Omental fat pad (tissue), 4 donors: ENCODE results near the gene PRDM16. TPM values are rescaled to one million over a fixed set of nuclear protein-coding genes. Genes with fewer than 3 reads are reported as not detected.

ENCODE experiments used
- ATAC-seq: fragments of 150-250 bp; one replicate; pipeline ENCODE4 v1.9.1; 2016; ENCODE audit warnings: mild to moderate bottlenecking, moderate library complexity; ENCODE audit not compliant: low FRiP score
- DNase-seq: peaks from one replicate; pipeline ENCODE4 v3.0.0-alpha.2; 2019; ENCODE audit warnings: low spot score
- total RNA-seq, 4 donors: library from RNA; depleted of rRNA; stranded (reverse); fragments of >200 nt; gene quantifications; one replicate each; pipeline ENCODE4 v1.1.0, GENCODE V29; 2016
- TF ChIP-seq, protein P1 (sequence below), 3 donors: fragments of 450-650 bp; IDR thresholded peaks; one replicate each; pipeline ENCODE4 v1.5.1; 2016 to 2017; ENCODE audit warnings: antibody characterized with exemption in 3 of 3, mild to moderate bottlenecking in 3 of 3, moderate library complexity in 2 of 3

The PRDM16 gene
- total RNA-seq, 4 donors from 2014 or later, result 0.19 to 3.8 (median 1.8) TPM

DNA sequence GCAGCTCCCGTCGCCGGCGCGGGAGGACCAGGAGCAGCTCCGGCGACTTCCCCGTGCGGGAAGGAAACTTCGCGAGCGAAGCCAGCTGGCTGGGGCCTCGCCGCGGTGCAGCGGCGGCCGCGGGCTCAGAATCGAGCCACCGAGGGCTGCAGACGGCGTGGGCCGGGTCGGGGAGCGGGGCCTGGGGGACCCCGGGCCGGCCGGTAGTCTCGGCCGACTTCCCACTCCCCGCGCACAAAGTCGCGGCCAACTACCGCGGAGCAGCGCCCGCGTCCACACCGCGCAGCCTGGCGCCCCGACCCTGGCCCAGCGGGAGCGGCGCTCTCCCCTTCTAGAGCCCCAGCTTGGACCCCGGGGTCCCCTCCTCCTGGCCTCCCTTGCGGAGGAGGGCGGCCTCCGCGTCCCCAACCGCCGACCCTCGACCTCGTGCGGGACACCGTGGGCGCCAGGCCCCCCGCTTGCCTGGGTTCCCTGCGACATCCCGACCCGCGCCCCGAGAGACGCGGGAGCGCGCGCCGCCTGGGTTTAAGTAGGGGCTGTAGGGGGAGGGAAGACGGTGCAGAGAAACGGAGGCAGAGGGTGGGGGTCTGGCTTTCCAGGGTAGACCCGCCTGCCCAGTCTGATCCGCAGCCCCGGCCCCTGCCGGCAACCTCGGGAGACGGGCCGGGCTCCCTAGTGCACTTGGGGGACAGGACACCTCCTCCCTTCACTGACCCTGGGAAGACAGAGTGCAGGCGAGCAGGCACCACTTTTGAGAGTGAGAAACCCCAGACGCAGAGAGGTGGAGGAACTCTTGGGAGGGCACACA, 4.7 kb downstream of the PRDM16 start:
- TF ChIP-seq, protein P1, sequence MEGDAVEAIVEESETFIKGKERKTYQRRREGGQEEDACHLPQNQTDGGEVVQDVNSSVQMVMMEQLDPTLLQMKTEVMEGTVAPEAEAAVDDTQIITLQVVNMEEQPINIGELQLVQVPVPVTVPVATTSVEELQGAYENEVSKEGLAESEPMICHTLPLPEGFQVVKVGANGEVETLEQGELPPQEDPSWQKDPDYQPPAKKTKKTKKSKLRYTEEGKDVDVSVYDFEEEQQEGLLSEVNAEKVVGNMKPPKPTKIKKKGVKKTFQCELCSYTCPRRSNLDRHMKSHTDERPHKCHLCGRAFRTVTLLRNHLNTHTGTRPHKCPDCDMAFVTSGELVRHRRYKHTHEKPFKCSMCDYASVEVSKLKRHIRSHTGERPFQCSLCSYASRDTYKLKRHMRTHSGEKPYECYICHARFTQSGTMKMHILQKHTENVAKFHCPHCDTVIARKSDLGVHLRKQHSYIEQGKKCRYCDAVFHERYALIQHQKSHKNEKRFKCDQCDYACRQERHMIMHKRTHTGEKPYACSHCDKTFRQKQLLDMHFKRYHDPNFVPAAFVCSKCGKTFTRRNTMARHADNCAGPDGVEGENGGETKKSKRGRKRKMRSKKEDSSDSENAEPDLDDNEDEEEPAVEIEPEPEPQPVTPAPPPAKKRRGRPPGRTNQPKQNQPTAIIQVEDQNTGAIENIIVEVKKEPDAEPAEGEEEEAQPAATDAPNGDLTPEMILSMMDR (IDR thresholded peaks at IDR 0.05), result no peak
- DNase-seq, result no peak
- ATAC-seq, result no peak

DNA sequence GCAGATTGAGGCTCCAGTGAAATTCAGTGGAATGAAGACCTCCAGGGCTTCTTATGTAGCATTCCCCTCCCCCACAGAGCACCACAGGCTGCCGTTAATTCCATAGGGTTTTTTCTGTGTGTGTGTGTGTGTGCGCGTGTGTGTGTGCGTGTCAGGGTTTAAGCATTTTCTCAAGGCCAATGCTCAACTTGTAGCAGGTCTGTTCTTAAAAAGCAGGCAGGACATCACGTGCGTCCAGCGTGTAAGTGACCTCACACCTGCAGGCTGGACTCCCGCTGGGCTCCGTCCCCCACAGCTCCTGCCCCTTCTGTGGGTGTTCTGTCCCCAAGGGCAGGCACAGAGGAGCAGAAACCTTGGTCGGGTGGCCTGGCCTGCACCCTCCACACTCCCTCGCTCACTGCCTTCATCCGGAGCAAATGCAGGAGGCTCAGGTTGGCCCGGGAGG, 5.3 kb downstream of the PRDM16 start:
- TF ChIP-seq, protein P1 (IDR thresholded peaks at IDR 0.05), result no peak
- no peak for DNase-seq
- ATAC-seq, result no peak

DNA sequence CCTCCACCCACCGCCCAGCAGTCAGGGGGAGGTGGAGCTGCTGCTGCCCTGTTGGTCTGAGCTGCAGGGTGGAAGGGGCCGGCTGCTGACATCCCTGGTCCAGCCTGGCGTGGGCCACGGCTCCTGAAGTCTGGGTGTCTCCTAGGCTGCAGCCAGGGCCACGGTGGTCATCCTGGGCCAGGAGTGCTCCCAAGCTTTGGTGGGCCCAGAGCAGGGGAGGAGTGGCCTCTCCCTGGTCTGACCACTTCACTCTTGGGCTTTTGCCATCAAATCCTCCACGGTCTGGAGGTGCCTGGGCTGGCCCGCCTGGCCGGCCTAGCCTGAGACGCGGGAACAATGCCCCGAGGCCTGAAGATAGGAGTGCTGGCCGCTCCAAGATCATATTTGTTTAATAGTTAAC, 5.8 kb downstream of the PRDM16 start:
- ATAC-seq (no peak), DNase-seq (no peak)
- TF ChIP-seq, protein P1 (IDR thresholded peaks at IDR 0.05), result no peak

DNA sequence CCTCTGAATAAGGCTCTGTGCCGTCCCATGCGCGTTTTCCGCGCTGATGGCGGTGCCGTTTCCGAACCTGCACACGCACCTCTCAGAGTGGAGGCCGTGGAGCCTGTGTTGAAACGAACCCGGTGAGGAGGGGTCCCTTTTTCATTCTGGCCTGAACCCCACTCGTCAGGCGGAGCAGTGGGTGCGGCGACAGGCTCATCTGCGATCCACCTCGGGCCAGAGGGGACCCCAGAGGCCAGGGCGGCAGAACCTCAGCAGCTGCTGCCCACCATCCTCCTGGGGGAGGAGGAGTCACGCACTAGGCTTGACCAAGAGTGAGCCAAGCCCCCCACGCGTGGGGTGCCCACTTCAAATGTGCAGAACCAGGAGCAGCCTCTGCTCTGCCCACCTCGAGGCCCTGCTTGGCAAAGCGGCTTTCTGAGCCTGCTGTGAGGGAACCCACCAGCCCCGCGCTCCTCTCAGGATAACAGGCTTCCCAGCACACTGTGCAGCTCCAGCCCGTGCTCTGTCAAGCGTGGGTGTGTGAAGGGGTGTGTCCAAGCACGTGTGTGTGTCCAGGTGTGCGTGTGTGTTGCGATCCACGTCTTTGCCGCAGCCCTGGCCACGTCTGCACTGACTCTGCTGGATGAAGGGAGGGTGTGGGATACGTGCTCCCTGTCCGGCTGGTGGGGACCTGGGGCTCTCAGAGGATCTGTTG, 6.8 kb downstream of the PRDM16 start:
- TF ChIP-seq, protein P1 (IDR thresholded peaks at IDR 0.05), result no peak
- ATAC-seq (no peak), DNase-seq (no peak)

DNA sequence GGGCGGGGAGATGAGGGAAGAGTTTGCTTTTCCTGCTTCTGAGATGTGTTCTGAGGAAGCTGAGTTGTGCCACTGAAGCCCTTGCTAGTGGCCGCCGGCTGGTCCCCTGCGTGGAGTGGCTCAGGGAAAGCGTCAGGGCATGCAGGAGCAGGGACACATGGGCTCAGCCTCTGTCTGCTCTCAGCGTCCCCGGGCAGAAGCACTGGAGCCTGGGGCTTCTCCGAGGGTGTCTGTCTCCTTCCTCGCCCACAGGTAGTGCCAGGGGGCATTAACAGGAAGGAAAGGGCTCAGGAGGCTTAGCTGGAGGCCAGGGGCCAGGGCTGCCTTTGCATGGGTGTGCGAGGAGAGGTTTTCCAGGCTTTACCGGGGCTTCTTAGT, 7.3 kb downstream of the PRDM16 start:
- TF ChIP-seq, protein P1 (IDR thresholded peaks at IDR 0.05), result no peak
- DNase-seq (no peak), ATAC-seq (no peak)

DNA sequence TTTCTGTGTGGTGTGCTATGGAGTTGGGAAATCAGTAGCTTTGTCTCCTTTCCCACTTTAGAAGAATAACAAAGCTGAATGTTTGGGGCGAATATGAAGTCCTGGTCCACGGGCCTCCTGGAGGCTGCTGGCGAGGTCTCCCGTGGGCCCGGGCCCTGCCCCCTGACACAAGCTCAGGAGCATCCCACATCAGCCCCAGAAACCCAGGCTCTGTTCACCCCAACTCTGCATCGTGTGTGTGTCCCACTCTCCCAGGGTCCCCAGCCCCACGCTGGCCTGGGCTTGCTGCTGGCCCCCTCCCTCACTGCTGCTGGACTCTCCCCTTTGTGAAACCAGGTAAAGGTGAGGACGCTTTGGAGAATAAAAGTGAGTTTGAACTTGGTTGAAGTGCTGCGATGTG, 8.1 kb downstream of the PRDM16 start:
- TF ChIP-seq, protein P1 (IDR thresholded peaks at IDR 0.05), result no peak
- ATAC-seq, result no peak
- no peak for DNase-seq
